Fibroblast of lung (primary cell): ENCODE data around the gene SMC3. TPM values are rescaled to one million over a fixed set of nuclear protein-coding genes. Genes with fewer than 3 reads are reported as not detected.
A peak's percentile ranks its signal among the peaks of the same experiment; 100 is the strongest.

Experiments used
- DNase-seq, 2 donors: peaks; one replicate each; pipeline versions ENCODE4 v3.0.0 to v3.0.0-alpha.2; 2010; ENCODE audit warnings: low read depth in 2 of 2
- H2AFZ ChIP-seq: 2 replicates; pipeline ENCODE4 v1.5.1; 2012; ENCODE audit warnings: low read length, control low read depth, inconsistent platforms
- H3K27ac ChIP-seq: 2 replicates; pipeline ENCODE4 v1.5.1; 2011; ENCODE audit warnings: low read length, control low read depth; ENCODE audit not compliant: insufficient read depth
- H3K27me3 ChIP-seq: 2 replicates; pipeline ENCODE4 v1.5.1; 2011; ENCODE audit warnings: mild to moderate bottlenecking, low read length; ENCODE audit not compliant: control insufficient read depth, insufficient read depth
- H3K36me3 ChIP-seq: 2 replicates; pipeline ENCODE4 v1.5.1; 2011; ENCODE audit warnings: low read length; ENCODE audit not compliant: control insufficient read depth, insufficient read depth
- H3K4me1 ChIP-seq: 2 replicates; pipeline ENCODE4 v1.5.1; 2011; ENCODE audit warnings: low read length; ENCODE audit not compliant: control insufficient read depth, insufficient read depth; ENCODE audit errors: extremely low read depth
- H3K4me2 ChIP-seq: 2 replicates; pipeline ENCODE4 v1.5.1; 2011; ENCODE audit warnings: low read length, control low read depth; ENCODE audit not compliant: insufficient read depth; ENCODE audit errors: extremely low read depth
- H3K4me3 ChIP-seq, 4 experiments: fragments of 200-600 bp in 1 of 4; sonication (generic) in 1 of 4; replicated peaks in 1 of 4; 2 replicates each; pipeline ENCODE4 v1.5.1; 2011 to 2016; ENCODE audit warnings: low read length in 4 of 4, low read depth in 3 of 4, mild to moderate bottlenecking in 3 of 4, control low read depth in 2 of 4, inconsistent platforms in 1 of 4, mixed read lengths in 1 of 4; ENCODE audit not compliant: insufficient read depth in 1 of 4; ENCODE audit errors: control extremely low read depth in 1 of 4
- H3K79me2 ChIP-seq: 2 replicates; pipeline ENCODE4 v1.5.1; 2012; ENCODE audit warnings: mild to moderate bottlenecking, low read length, inconsistent platforms; ENCODE audit not compliant: control insufficient read depth, insufficient read depth
- H3K9ac ChIP-seq: 2 replicates; pipeline ENCODE4 v1.5.1; 2011; ENCODE audit warnings: mild to moderate bottlenecking, low read length, control low read depth; ENCODE audit not compliant: insufficient read depth
- H3K9me3 ChIP-seq: 2 replicates; pipeline ENCODE4 v1.5.1; 2012; ENCODE audit warnings: low read depth, low read length; ENCODE audit not compliant: control insufficient read depth, insufficient read depth
- H4K20me1 ChIP-seq: 2 replicates; pipeline ENCODE4 v1.5.1; 2011; ENCODE audit warnings: low read length; ENCODE audit not compliant: control insufficient read depth, insufficient read depth; ENCODE audit errors: extremely low read depth
- EZH2 ChIP-seq: IDR thresholded peaks from 2 replicates; pipeline ENCODE4 v1.5.1; 2012; ENCODE audit warnings: low read length, control low read depth, mild to moderate bottlenecking; ENCODE audit errors: missing control alignments
- polyA plus RNA-seq, 2 donors: library from polyadenylated mRNA; depleted of rRNA in 1 of 2; stranded (reverse) in 1 of 2; unstranded in 1 of 2; fragments of >200 nt; gene quantifications; 2 replicates each; pipeline ENCODE4 v1.2.1, GENCODE V29; 2011 to 2012; ENCODE audit warnings: missing spikeins in 1 of 2
- total RNA-seq: library from RNA; depleted of rRNA; stranded (reverse); fragments of >200 nt; gene quantifications from 2 replicates; pipeline ENCODE4 v1.2.1, GENCODE V29; 2014
- TF ChIP-seq, protein P1 (sequence below), 2 donors: IDR thresholded peaks in 1 of 2; conservative IDR thresholded peaks in 1 of 2; 1 replicate in 1 of 2; 2 replicates in 1 of 2; pipeline ENCODE4 v1.5.1; 2011 to 2012; ENCODE audit warnings: low read length in 2 of 2, control low read depth in 1 of 2, inconsistent platforms in 1 of 2, low read depth in 1 of 2, mild to moderate bottlenecking in 1 of 2

Gene SMC3
- total and polyA plus RNA-seq, 2 donors (not counting 1 experiment from before 2014, with no cell fraction given): 25.9 to 31.9 TPM

DNA sequence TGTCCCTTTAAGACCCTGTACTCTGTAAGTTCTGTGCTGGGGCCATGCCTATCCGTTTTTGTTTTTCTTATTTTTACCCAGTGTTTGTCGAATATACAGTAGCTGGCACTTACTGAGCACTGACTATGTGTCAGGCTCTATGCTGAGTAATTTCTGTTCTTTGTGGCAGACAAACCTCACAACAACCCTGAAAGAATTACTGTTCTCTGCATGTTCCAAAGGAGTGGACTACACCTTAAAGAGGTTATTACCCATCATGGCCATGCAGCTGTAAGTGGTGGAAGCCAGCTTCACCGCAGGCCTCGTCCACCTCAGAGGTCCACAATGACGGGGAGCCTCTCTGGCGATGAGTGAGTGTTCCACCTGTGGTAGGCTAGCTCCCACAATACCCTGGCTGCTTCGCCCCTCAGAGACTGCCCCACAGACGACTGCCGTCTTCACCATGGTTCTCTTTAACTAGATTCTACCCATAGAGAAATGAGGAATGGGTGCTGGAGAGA is 46.6 kb downstream of the SMC3 start:
- no peaks in the 10 kb centered on the region for H3K36me3 ChIP-seq

DNA sequence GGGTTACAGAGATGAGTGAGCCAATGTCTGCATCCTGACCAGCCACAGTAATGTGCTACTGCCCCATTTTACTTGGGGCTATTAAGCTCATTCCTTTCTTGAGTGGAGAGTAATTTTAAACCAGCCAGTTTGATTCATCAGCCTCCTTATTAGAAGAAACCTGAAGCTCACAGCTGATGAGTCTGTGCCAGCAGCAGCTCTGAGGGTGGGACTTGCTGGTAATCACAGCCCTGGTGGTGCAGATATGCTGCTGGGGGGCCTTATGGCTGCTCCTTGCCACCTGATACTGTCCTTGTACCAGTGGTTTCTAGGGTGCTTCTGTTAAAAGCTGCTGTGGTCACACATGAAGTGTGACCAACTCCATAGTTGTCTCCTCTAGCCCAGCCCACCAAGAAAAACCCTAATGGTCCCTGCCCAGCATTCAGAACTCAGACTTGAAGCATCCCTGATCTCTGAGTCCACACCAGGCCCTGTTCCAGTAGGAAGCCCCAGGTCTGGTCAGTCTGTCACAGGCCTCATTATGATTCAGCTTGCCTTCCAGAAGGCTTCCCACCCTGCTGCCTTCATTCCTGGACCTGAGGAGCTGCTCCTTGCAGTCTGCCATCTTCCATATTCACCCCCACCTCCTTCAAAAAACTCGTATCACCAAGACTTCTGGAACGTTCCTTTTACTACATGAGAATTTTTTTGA is 47.7 kb downstream of the SMC3 start:
- Histone ChIP-seq H3K79me2 (no peaks in the 10 kb centered on the region), H3K9ac (no peak overlapping the region), H3K27ac (no peak overlapping the region), H3K4me2 (no peak overlapping the region), H2AFZ (no peak overlapping the region), H3K27me3 (no peaks in the 10 kb centered on the region), H3K4me3 (no peak overlapping the region), H3K9me3 (no peaks in the 10 kb centered on the region), H3K4me1 (no peaks in the 10 kb centered on the region), H3K36me3 (no peaks in the 10 kb centered on the region), H4K20me1 (no peaks in the 10 kb centered on the region)
- peak in 1 of 2 donors; percentile 57 for DNase-seq
- TF ChIP-seq EZH2: no peak
- TF ChIP-seq, protein P1, sequence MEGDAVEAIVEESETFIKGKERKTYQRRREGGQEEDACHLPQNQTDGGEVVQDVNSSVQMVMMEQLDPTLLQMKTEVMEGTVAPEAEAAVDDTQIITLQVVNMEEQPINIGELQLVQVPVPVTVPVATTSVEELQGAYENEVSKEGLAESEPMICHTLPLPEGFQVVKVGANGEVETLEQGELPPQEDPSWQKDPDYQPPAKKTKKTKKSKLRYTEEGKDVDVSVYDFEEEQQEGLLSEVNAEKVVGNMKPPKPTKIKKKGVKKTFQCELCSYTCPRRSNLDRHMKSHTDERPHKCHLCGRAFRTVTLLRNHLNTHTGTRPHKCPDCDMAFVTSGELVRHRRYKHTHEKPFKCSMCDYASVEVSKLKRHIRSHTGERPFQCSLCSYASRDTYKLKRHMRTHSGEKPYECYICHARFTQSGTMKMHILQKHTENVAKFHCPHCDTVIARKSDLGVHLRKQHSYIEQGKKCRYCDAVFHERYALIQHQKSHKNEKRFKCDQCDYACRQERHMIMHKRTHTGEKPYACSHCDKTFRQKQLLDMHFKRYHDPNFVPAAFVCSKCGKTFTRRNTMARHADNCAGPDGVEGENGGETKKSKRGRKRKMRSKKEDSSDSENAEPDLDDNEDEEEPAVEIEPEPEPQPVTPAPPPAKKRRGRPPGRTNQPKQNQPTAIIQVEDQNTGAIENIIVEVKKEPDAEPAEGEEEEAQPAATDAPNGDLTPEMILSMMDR (conservative IDR thresholded peaks at IDR 0.05 in 1 of 2, IDR thresholded peaks at IDR 0.05 in 1 of 2; ENCODE audit: low read depth in 1 of 2, low read length in 2 of 2): no peak

More for the DNA sequence above, 46.6 kb downstream of the SMC3 start:
- H3K79me2 ChIP-seq: no peaks in the 10 kb centered on the region
- H2AFZ ChIP-seq: no peak overlapping the region
- TF ChIP-seq, protein P1 (conservative IDR thresholded peaks at IDR 0.05 in 1 of 2, IDR thresholded peaks at IDR 0.05 in 1 of 2; ENCODE audit: low read depth in 1 of 2, low read length in 2 of 2): no peak
- no peak for TF ChIP-seq EZH2
- no peaks in the 10 kb centered on the region for H3K9me3 ChIP-seq
- H3K9ac ChIP-seq: no peak overlapping the region
- H3K4me2 ChIP-seq: no peak overlapping the region
- H3K4me3 ChIP-seq: no peak overlapping the region
- no peaks in the 10 kb centered on the region for H4K20me1 ChIP-seq
- no peak overlapping the region for H3K27ac ChIP-seq
- no peak for DNase-seq
- H3K4me1 ChIP-seq: no peaks in the 10 kb centered on the region
- no peaks in the 10 kb centered on the region for H3K27me3 ChIP-seq

DNA sequence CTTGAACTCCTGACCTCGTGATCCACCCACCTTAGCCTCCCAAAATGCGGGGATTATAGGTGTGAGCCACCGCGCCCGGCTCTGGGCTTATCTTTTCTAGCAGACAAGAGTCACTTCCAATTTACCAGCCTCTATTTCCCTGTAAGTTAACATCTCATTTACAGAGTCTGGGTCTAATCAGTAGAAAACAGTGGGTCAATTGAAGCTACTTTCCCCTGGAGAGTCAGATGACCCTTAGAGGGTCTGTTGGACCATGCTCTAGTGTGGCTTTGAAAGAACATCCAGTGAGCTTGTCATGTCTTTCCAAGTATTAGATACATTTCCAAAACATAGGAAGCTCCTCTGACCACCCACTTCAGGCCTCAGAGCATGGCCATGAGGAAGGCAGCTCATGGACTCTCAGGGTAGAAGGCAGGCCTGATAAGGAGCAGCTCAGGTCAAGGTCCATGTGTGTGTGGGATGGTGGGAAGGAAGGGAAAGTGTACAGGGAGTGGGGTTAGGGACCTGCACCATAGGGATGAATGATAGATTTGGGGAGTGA is 49.1 kb downstream of the SMC3 start:
- Histone ChIP-seq H3K79me2 (no peaks in the 10 kb centered on the region), H3K27me3 (no peaks in the 10 kb centered on the region), H3K27ac (no peak overlapping the region), H3K36me3 (no peaks in the 10 kb centered on the region), H2AFZ (no peak overlapping the region), H4K20me1 (no peaks in the 10 kb centered on the region), H3K4me1 (no peaks in the 10 kb centered on the region), H3K4me2 (no peak overlapping the region), H3K9me3 (no peaks in the 10 kb centered on the region), H3K4me3 (no peak overlapping the region), H3K9ac (no peak overlapping the region)
- no peak for TF ChIP-seq EZH2
- TF ChIP-seq, protein P1 (conservative IDR thresholded peaks at IDR 0.05 in 1 of 2, IDR thresholded peaks at IDR 0.05 in 1 of 2; ENCODE audit: low read depth in 1 of 2, low read length in 2 of 2): no peak
- DNase-seq: no peak
